Activated B cell treated with CpG ODN at 0.5 μM for 24 hours (primary cell): ENCODE data around the gene SNX7. TPM values are rescaled to one million over a fixed set of nuclear protein-coding genes. Genes with fewer than 3 reads are reported as not detected.

ENCODE experiments used
- ATAC-seq: fragments of 200-7000 bp; cut with Tn5 transposase; one replicate; pipeline ENCODE4 v1.10.0; 2021; ENCODE audit warnings: low read depth, mild to moderate bottlenecking, moderate library complexity
- CTCF ChIA-PET: fragments of 350-600 bp; sonication (Branson Sonifier 250); formaldehyde crosslinking; loops from one replicate; lab custom pipeline; 2021; ENCODE audit warnings: antibody characterized with exemption; lab: Charles Lee
- POLR2A ChIA-PET: fragments of 350-600 bp; sonication (Branson Sonifier 250); formaldehyde crosslinking; loops from one replicate; lab custom pipeline; 2021; ENCODE audit warnings: antibody characterized with exemption; lab: Charles Lee
- DNase-seq: peaks from one replicate; pipeline ENCODE4 v3.0.0; 2022
- H3K27ac Mint-ChIP-seq: one replicate; pipeline ENCODE4 v1.8.0; 2020; ENCODE audit warnings: mixed read lengths
- H3K27me3 Mint-ChIP-seq: one replicate; pipeline ENCODE4 v1.8.0; 2021; ENCODE audit warnings: mixed read lengths
- H3K36me3 Mint-ChIP-seq: one replicate; pipeline ENCODE4 v1.8.0; 2021; ENCODE audit warnings: low read depth, mixed read lengths
- H3K4me1 Mint-ChIP-seq: one replicate; pipeline ENCODE4 v1.8.0; 2021; ENCODE audit warnings: mixed read lengths
- H3K4me3 Mint-ChIP-seq: one replicate; pipeline ENCODE4 v1.8.0; 2020; ENCODE audit warnings: mild to moderate bottlenecking, mixed read lengths
- H3K9me3 Mint-ChIP-seq: one replicate; pipeline ENCODE4 v1.8.0; 2020; ENCODE audit warnings: mixed read lengths
- CTCF ChIP-seq: fragments of 200-600 bp; IDR thresholded peaks from one replicate; pipeline ENCODE4 v1.8.0; 2022; ENCODE audit warnings: antibody characterized with exemption, mild to moderate bottlenecking
- intact Hi-C: fragments of 100-400 bp; cut with micrococcal nuclease; formaldehyde crosslinking; loops from one replicate; pipeline ENCODE4 v1.15.1; 2024
- total RNA-seq: library from RNA; stranded (reverse); gene quantifications from 2 replicates; pipeline ENCODE4 v1.2.3, GENCODE V29; 2022

Gene SNX7
- total RNA-seq, 1 donor from 2014 or later: not detected

GRCh38 chr1:98653123-98653522 lies 8.4 kb upstream of the SNX7 start:
- Mint-ChIP-seq H3K27me3 (no peaks in the 10 kb centered on the region), H3K36me3 (no peaks in the 10 kb centered on the region), H3K27ac (no peak overlapping the region), H3K9me3 (no peaks in the 10 kb centered on the region), H3K4me1 (no peaks in the 10 kb centered on the region), H3K4me3 (no peak overlapping the region)
- DNase-seq: no peak
- no peak for TF ChIP-seq CTCF
- ChIA-PET CTCF (no interaction called here), POLR2A (no interaction called here)
- ATAC-seq: no peak
- intact Hi-C loops: no loop called here

- TF ChIP-seq CTCF: no peak
- H3K27ac Mint-ChIP-seq: no peak overlapping the region
- intact Hi-C loops: no loop called here
- H3K4me1 Mint-ChIP-seq: peaks cover 10% of the 10 kb centered on the region
- ATAC-seq: no peak
- no peak overlapping the region for H3K4me3 Mint-ChIP-seq
- DNase-seq: no peak
- H3K27me3 Mint-ChIP-seq: peaks cover 31% of the 10 kb centered on the region
- no peaks in the 10 kb centered on the region for H3K36me3 Mint-ChIP-seq
- CTCF ChIA-PET: no interaction called here
- POLR2A ChIA-PET: no interaction called here
- H3K9me3 Mint-ChIP-seq: no peaks in the 10 kb centered on the region
Measured at GRCh38 chr1:98659879-98660278, 1.6 kb upstream of the SNX7 start.

GRCh38 chr1:98660940-98661543 lies 479 bp upstream of the SNX7 start:
- ChIA-PET POLR2A (no interaction called here), CTCF (no interaction called here)
- H3K9me3 Mint-ChIP-seq: no peaks in the 10 kb centered on the region
- H3K27me3 Mint-ChIP-seq: peaks cover 31% of the 10 kb centered on the region
- no peak for DNase-seq
- intact Hi-C loops: no loop called here
- H3K27ac Mint-ChIP-seq: no peak overlapping the region
- TF ChIP-seq CTCF: no peak
- ATAC-seq: no peak
- peaks cover 10% of the 10 kb centered on the region for H3K4me1 Mint-ChIP-seq
- no peaks in the 10 kb centered on the region for H3K36me3 Mint-ChIP-seq
- H3K4me3 Mint-ChIP-seq: peak overlapping the region; percentile 12

GRCh38 chr1:98662356-98662670 lies 792 bp downstream of the SNX7 start:
- DNase-seq: no peak
- Mint-ChIP-seq H3K27me3 (peaks cover 31% of the 10 kb centered on the region), H3K4me3 (peak overlapping the region; percentile 62), H3K27ac (no peak overlapping the region), H3K4me1 (peaks cover 10% of the 10 kb centered on the region), H3K36me3 (no peaks in the 10 kb centered on the region), H3K9me3 (no peaks in the 10 kb centered on the region)
- CTCF ChIA-PET: no interaction called here
- TF ChIP-seq CTCF: no peak
- POLR2A ChIA-PET: no interaction called here
- intact Hi-C loops: no loop called here
- no peak for ATAC-seq

- no peak overlapping the region for H3K27ac Mint-ChIP-seq
- CTCF ChIA-PET: no interaction called here
- H3K36me3 Mint-ChIP-seq: no peaks in the 10 kb centered on the region
- intact Hi-C loops: no loop called here
- H3K27me3 Mint-ChIP-seq: peaks cover 5% of the 10 kb centered on the region
- no peak overlapping the region for H3K4me3 Mint-ChIP-seq
- ATAC-seq: no peak
- POLR2A ChIA-PET: no interaction called here
- H3K9me3 Mint-ChIP-seq: no peaks in the 10 kb centered on the region
- no peak for TF ChIP-seq CTCF
- DNase-seq: no peak
- no peaks in the 10 kb centered on the region for H3K4me1 Mint-ChIP-seq
Measured at GRCh38 chr1:98668733-98669132, 7.2 kb downstream of the SNX7 start.
